Measurements from ENCODE around the gene APBA2.

The APBA2 gene

DNA sequence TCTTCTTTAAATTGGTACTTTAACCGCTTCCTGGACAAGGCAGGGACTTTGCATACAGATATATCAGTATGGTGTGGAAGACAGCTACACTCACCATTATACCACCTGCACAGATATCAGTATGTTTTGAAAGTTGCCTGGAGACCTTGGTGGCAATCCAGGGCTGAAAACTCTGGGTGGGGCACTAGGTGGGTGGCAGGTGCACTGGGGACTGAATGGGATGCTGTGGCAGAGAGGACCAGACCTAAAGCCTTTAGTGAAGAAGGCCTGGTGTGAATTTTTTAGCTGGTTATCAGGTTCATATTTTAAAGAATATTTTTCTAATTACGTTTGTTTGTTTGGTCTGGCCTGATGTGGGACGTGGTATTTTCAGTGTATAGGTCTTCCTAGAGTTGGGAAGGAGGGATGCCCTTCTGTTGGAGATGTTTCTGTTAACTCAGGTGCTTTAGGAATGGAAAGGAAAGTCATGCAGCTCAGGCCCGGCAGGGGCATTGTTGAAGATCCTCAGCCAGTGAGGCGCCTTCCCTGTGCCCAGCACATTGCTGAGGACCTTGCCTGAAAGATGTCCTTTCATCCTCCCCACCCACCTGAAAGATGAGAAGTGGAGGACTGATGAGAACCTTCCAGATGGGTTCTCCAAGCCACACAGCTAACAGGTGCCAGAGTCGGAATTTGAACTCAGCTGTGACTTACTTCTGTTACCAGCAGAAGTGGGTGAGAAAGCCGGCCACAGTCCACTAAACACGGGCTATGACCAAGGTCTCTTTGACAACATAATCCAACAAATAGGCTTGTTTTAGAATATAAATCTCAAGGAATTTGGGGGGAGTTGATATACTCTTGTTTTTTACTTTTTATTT lies 77.3 kb downstream of the APBA2 start:
- no peak for DNase-seq (ENCODE audit: low read depth)
- in situ Hi-C loops (cut with HindIII; ENCODE audit: low sequenced_read_pairs) = no loop called here
- H3K4me3 ChIP-seq (ENCODE audit: low read depth, low read length) = no peak overlapping the region
- TF ChIP-seq, protein P1, sequence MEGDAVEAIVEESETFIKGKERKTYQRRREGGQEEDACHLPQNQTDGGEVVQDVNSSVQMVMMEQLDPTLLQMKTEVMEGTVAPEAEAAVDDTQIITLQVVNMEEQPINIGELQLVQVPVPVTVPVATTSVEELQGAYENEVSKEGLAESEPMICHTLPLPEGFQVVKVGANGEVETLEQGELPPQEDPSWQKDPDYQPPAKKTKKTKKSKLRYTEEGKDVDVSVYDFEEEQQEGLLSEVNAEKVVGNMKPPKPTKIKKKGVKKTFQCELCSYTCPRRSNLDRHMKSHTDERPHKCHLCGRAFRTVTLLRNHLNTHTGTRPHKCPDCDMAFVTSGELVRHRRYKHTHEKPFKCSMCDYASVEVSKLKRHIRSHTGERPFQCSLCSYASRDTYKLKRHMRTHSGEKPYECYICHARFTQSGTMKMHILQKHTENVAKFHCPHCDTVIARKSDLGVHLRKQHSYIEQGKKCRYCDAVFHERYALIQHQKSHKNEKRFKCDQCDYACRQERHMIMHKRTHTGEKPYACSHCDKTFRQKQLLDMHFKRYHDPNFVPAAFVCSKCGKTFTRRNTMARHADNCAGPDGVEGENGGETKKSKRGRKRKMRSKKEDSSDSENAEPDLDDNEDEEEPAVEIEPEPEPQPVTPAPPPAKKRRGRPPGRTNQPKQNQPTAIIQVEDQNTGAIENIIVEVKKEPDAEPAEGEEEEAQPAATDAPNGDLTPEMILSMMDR (IDR thresholded peaks at IDR 0.05; ENCODE audit: low read depth, low read length, missing control alignments) = no peak

DNA sequence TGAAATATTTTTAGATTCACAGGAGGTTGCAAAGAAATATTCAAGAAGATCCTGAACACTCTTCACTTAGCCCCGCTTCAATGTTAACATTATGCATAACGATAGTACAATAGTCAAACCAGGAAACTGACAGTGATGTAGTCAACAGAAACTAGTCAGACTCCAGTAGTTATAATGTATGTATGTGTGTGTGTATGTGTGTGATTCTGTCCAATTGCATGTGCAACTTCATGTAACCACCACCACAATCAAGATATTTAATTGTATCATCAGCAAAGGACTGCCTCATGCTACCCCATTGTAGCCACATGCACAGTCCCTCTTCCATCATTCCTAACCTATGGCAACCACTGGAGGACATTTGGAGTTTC lies 77.9 kb downstream of the APBA2 start:
- DNase-seq (ENCODE audit: low read depth) = no peak
- H3K4me3 ChIP-seq (ENCODE audit: low read depth, low read length) = no peak overlapping the region
- in situ Hi-C loops (cut with HindIII; ENCODE audit: low sequenced_read_pairs) = no loop called here
- TF ChIP-seq, protein P1 (IDR thresholded peaks at IDR 0.05; ENCODE audit: low read depth, low read length, missing control alignments) = no peak

DNA sequence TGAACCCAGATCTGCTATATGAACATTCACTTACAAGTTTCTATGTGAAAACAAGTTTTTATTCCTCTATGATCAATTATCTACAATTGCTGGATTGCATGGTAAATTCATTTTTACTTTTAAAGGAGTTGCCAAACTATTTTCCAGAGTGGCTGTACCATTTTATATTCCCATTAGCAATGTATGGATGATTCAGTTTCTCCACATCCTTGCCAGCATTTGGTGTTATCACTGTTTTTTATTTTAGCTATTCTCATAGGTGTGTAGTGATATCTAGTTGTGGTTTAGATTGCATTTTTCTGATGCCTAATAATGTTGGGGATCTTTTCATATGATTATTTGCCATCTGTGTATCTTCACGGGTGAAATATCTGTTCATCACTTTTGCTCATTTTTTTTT lies 78.3 kb downstream of the APBA2 start:
- no peak overlapping the region for H3K4me3 ChIP-seq (ENCODE audit: low read depth, low read length)

DNA sequence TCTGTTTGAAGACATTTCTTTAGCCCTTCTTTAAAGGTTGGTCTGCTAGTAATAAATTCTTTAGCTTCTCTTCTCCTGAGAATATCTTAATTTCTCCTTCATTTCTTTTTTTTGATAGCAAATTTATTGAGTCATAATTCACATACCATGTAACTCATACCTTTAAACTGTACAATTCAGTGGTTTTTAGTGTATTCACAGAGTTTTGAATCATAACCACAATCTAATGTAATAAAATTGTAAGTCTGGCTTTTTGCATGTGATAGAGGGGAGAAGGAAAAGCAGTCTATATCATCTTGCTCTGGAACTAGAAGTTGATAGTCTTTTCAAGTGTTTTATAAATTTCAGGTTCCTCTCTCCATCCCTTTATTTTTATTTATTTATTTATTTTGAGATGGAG lies 81.3 kb downstream of the APBA2 start:
- in situ Hi-C loops (cut with HindIII; ENCODE audit: low sequenced_read_pairs) = no loop called here
- TF ChIP-seq, protein P1 (IDR thresholded peaks at IDR 0.05; ENCODE audit: low read depth, low read length, missing control alignments) = no peak
- no peak for DNase-seq (ENCODE audit: low read depth)
- H3K4me3 ChIP-seq (ENCODE audit: low read depth, low read length) = no peak overlapping the region

More for the DNA sequence above, 78.3 kb downstream of the APBA2 start:
- in situ Hi-C loops (cut with HindIII; ENCODE audit: low sequenced_read_pairs) = no loop called here
- DNase-seq (ENCODE audit: low read depth) = no peak
- TF ChIP-seq, protein P1 (IDR thresholded peaks at IDR 0.05; ENCODE audit: low read depth, low read length, missing control alignments) = no peak

DNA sequence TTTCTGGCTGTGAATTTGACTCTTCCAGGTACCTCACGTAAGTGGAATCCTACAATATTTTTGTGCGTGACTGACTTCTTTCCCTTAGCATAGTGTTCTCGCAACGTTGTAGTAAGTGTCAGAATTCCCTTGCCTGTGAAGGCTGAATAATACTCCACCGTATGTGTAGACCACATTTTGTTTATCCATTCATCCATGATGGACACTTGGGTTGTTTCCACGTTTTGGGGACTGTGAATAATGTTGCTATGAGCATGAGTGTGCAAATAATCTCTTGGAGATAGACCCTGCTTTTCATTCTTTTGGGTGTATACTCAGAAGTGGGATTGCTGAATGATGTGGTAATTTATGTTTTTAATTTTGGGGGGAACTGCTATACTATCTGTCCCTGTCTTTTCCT lies 82.2 kb downstream of the APBA2 start:
- in situ Hi-C loops (cut with HindIII; ENCODE audit: low sequenced_read_pairs) = no loop called here
- H3K4me3 ChIP-seq (ENCODE audit: low read depth, low read length) = no peak overlapping the region
- TF ChIP-seq, protein P1 (IDR thresholded peaks at IDR 0.05; ENCODE audit: low read depth, low read length, missing control alignments) = no peak
- no peak for DNase-seq (ENCODE audit: low read depth)

DNA sequence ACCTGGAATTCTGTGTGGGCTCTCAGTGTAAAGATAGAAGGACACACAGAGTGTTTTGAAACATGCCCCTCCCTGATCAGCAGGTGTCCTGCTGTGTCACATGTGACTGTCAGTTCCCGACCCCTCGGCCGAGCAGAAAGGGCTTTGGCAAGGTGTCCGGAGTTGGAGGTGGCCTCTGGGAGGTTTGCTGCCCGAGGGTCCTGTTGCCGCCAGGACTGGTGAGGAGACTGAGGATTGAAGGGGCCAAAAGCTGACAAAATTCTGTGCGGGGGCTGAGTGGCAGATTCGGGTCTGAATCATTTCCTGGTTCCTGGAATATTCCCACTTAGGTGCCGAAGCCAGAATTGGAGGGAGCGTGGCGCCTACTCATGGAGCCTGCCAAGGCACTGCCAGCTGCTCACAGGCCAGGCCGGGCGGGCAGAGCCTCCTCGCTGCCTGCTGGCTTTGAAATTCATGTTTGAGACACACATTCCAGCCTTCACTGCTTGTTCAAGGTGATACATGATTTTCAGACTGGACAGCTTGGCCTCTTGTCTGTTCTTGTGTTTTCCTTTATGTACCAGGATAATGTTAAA lies 83.8 kb downstream of the APBA2 start:
- in situ Hi-C loops (cut with HindIII; ENCODE audit: low sequenced_read_pairs) = no loop called here
- no peak overlapping the region for H3K4me3 ChIP-seq (ENCODE audit: low read depth, low read length)
- TF ChIP-seq, protein P1 (IDR thresholded peaks at IDR 0.05; ENCODE audit: low read depth, low read length, missing control alignments) = no peak
- DNase-seq (ENCODE audit: low read depth) = no peak
